GM11168 (cell line): Measurements from ENCODE around the gene ZNF469.

ENCODE experiments used
- in situ Hi-C: fragments of 300-500 bp; cut with MboI; formaldehyde crosslinking; loops from one replicate; pipeline ENCODE4 v1.12.0; 2022; ENCODE audit warnings: low sequenced_read_pairs; ENCODE audit not compliant: unreplicated experiment

Gene ZNF469

DNA sequence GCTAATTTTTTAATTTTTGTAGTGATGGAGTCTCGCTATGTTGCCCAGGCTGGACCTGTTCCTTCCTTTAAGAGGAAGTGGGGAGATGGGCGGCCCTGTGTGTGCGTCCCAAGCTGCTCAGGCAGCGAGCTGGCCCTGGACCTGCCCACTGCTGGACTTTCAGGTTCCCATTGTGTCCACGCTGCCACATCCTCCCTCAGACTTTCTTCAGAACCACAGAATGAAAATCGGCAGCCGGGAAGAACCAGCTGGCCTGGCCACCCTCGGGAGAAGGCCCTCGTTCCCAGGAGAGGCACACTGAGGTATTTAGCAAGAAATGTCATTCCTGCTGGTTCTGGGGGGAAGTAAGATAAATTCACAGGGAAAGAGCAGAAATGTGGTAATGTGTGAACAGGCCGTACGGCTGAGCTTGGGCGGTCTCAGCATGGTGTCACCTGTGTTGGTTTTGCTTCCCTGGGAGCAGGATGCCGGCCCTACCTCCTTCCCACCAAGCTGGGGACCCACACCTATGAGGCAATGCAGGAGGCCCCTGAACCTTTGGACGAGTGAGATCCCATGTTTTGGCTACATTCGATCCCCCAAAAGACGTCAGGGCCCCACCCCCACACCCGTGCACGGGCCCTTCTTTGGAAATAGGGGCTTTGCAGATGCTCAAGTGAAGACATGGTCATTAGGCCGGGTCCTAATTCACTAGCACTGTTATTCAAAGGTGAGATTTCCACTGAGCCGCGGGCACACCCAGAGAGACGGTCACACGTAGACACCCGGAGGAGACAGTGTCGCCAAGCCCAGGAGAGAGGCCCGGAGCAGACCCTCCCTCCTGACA, 35.9 kb upstream of the ZNF469 start:
- in situ Hi-C loops, result no loop called here

GRCh38 chr16:88347656-88348376, 34.9 kb upstream of the ZNF469 start:
- in situ Hi-C loops, result no loop called here

GRCh38 chr16:88348377-88349152, 34.2 kb upstream of the ZNF469 start:
- in situ Hi-C loops, result no loop called here

DNA sequence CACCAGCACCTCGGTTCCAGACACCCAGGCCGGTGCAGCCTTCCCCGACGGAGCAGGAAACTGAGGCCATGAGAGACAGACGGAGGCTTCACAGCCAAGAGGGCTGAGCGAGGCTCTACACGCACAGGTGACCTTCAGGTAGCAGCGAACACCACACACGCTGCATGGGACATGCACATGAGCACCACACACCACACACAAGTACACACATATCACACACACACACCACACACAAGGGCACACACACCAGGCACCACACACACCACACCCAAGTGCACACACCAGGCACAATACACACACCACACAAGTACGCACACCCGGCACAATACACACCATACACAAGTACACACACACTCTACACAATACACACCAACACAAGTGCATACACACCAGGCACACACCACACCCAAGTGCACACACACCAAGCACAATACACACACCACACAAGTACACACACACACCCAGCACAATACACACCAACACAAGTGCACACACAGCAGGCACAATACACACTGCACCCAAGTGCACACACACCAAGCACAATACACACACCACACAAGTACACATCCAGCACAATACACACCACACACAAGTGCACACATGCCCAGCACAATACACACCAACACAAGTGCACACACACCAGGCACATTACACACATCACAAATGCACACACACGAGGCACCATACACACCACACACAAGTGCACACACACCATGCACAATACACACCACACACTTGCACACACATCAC, 33.4 kb upstream of the ZNF469 start:
- in situ Hi-C loops, result no loop called here

- in situ Hi-C loops, result no loop called here
Measured at GRCh38 chr16:88349903-88350900, 32.6 kb upstream of the ZNF469 start.

GRCh38 chr16:88350922-88351321, 31.8 kb upstream of the ZNF469 start:
- in situ Hi-C loops, result no loop called here

DNA sequence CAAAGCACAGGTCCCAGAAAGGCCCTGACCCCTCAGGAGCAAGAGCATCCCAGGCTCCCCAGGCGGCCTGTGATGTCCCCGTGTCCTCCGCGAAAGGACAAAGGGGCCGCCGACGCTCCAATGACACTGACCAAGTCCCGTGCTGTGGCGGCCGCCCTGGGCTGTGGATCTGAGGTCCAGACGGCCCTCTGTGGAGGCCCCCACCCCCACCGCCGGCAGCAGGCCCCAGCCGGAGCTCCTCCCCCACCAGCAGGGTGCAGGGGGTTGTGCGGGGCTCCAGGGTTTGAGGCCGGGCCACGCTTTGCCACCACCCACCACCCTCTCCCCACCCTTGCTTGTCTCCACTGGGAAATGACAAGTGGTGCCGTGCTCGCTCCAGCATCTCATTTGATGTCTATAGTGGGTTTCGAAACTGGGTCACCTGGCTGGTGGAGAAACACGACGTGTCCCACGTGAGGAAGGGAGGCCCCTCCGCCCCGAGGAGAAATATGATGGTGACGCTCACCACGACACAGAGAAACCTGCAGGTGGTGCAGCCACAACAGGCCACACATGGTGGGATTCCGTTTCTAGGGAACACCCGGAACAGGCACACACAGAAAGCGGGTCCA, 31.2 kb upstream of the ZNF469 start:
- in situ Hi-C loops, result no loop called here

DNA sequence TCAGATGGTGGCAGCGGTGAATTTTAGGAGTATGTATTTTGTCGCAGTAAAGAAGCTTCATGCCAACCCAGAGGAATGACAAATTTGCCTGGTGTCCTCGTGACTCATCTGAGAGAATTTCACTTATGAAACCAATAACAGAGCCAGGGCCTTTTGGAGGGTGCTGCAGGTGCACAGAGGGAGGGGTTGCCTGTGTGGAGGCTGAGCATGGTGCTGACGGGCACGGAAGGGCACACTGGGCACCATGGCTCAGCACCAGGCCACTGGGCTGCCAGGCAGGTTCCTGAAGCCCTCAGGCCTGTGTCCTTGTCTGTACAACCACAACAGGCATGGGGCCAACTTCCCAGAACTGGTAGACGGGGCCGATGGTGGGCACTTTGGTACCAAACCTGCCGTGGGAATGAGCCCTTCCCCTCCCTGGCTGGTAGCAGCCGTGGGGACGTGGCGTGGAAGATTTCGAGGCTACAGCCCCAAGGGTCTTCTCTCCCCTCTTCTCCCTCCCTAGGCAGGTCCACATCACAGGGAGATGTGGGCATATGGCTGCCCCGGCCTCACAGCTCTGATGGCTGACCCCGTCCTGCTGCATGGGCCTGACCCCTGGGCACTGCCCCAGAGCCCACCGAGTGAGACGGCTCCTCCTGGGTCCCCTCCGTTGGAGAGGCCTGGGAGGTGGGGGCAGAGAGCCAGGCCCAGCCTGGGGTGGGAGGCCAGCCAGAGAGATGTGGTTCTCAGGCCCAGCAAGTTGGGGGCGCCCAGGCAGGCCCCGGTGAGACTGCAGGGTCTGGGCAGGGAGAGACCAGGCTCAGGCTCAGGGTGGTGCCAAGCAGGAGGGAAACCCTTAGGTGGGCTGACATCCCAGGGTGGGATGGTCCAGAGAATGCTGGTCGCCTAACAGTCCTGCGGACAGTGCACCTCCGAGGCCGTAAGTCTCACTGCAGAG, 30.2 kb upstream of the ZNF469 start:
- in situ Hi-C loops, result no loop called here

GRCh38 chr16:88353232-88353631, 29.5 kb upstream of the ZNF469 start:
- in situ Hi-C loops, result no loop called here

DNA sequence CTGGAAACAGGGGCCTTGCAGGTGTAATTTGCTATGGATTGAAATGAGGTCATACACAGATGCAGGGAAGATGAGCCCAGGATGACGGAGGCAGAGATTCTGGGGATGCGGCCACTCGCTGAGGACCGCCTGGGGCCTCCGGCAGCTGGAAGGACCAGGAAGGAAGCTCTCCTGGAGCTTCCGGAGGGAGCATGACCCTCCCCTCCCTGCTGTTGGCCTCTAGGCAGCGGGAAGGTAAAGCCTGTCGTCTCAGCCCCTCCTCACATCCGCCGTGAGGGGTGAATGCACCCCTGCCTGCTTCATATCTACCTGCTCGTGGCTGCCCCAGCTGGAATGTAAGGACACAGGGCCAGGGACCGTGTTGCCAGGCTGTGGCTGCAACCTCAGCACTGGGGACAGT, 29.1 kb upstream of the ZNF469 start:
- in situ Hi-C loops, result no loop called here

GRCh38 chr16:88354229-88355092, 28.3 kb upstream of the ZNF469 start:
- in situ Hi-C loops, result no loop called here

GRCh38 chr16:88355093-88355388, 27.7 kb upstream of the ZNF469 start:
- in situ Hi-C loops, result no loop called here

GRCh38 chr16:88355389-88356123, 27.2 kb upstream of the ZNF469 start:
- in situ Hi-C loops, result no loop called here

GRCh38 chr16:88356124-88356726, 26.5 kb upstream of the ZNF469 start:
- in situ Hi-C loops, result no loop called here

- in situ Hi-C loops, result no loop called here
Measured at GRCh38 chr16:88356727-88357199, 26.0 kb upstream of the ZNF469 start.
